Endothelial cell (in vitro differentiated cells): ENCODE measurements around the gene CAPZB. TPM values are rescaled to one million over a fixed set of nuclear protein-coding genes. Genes with fewer than 3 reads are reported as not detected.

ENCODE experiments used
- DNase-seq: peaks from one replicate; pipeline ENCODE4 v3.0.0; 2021; ENCODE audit warnings: low spot score
- H3K27ac Mint-ChIP-seq: one replicate; pipeline ENCODE4 v1.8.0; 2021; ENCODE audit warnings: mixed read lengths, inconsistent platforms; ENCODE audit not compliant: unreplicated experiment
- H3K27me3 Mint-ChIP-seq: one replicate; pipeline ENCODE4 v1.8.0; 2021; ENCODE audit warnings: mild to moderate bottlenecking, moderate library complexity, mixed read lengths, inconsistent platforms; ENCODE audit not compliant: unreplicated experiment
- H3K36me3 Mint-ChIP-seq: one replicate; pipeline ENCODE4 v1.8.0; 2021; ENCODE audit warnings: mild to moderate bottlenecking, low read depth, mixed read lengths, inconsistent platforms; ENCODE audit not compliant: unreplicated experiment
- H3K4me1 Mint-ChIP-seq: one replicate; pipeline ENCODE4 v1.8.0; 2021; ENCODE audit warnings: mild to moderate bottlenecking, mixed read lengths, inconsistent platforms; ENCODE audit not compliant: unreplicated experiment
- H3K4me3 Mint-ChIP-seq: one replicate; pipeline ENCODE4 v1.8.0; 2021; ENCODE audit warnings: mild to moderate bottlenecking, mixed read lengths, inconsistent platforms; ENCODE audit not compliant: unreplicated experiment
- H3K9me3 Mint-ChIP-seq: one replicate; pipeline ENCODE4 v1.8.0; 2021; ENCODE audit warnings: mixed read lengths, inconsistent platforms; ENCODE audit not compliant: unreplicated experiment
- CTCF ChIP-seq: fragments of 200-600 bp; sonication (generic); IDR thresholded peaks from one replicate; pipeline ENCODE4 v1.5.0; 2021; ENCODE audit warnings: antibody characterized with exemption; ENCODE audit not compliant: unreplicated experiment
- total RNA-seq: library from RNA; stranded (reverse); fragmentation: NEBNext Ultra II Directional; extraction: Animal tissue kit (Norgen Biotek cat#: 25700); gene quantifications from one replicate; pipeline ENCODE4 v1.2.1, GENCODE V29; 2021; ENCODE audit not compliant: unreplicated experiment

Gene CAPZB
- total RNA-seq, 1 donor from 2014 or later: 414 TPM

- TF ChIP-seq CTCF: no peak
- H3K4me3 Mint-ChIP-seq: no peak overlapping the region
- no peak for DNase-seq
- no peaks in the 10 kb centered on the region for H3K36me3 Mint-ChIP-seq
- H3K27me3 Mint-ChIP-seq: no peaks in the 10 kb centered on the region
- peaks cover 20% of the 10 kb centered on the region for H3K4me1 Mint-ChIP-seq
- H3K9me3 Mint-ChIP-seq: no peaks in the 10 kb centered on the region
- H3K27ac Mint-ChIP-seq: peak overlapping the region; percentile 8
These were observed 58.1 kb downstream of the CAPZB start for GRCh38 chr1:19427087-19427781.

- no peaks in the 10 kb centered on the region for H3K27me3 Mint-ChIP-seq
- no peak for DNase-seq
- TF ChIP-seq CTCF: no peak
- peak overlapping the region; percentile 36 for H3K27ac Mint-ChIP-seq
- peaks cover 20% of the 10 kb centered on the region for H3K4me1 Mint-ChIP-seq
- no peaks in the 10 kb centered on the region for H3K36me3 Mint-ChIP-seq
- H3K9me3 Mint-ChIP-seq: no peaks in the 10 kb centered on the region
- H3K4me3 Mint-ChIP-seq: no peak overlapping the region
These were observed 58.8 kb downstream of the CAPZB start for GRCh38 chr1:19426294-19427086.

DNA sequence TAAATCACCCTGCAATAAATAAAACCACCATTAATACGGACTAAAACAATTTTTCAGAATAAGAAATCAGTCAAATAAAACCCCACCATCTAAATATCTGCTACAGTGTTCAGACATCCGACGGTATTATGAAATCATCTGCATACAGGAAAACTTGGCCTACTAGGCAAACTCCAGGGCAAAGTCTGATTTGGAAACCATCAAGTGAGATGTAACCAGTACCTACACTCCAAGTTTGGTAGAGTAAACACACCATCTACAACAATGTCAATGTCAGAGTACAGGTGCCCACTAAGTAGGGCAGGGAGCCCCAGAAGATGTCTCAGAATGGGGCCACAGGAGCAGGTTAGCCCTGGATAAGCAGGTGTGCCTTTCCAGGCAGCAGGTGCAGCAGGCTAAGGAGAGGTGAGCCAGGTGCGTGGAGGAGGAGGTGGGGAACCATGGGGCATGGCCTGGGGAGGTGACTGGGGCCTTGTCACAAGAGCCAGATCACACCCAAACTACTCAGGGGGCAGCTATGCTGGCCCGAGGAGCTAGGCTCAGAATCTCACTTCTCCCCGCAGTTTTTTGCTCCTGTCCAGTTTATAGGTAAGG is 59.6 kb downstream of the CAPZB start:
- no peaks in the 10 kb centered on the region for H3K27me3 Mint-ChIP-seq
- H3K36me3 Mint-ChIP-seq: no peaks in the 10 kb centered on the region
- no peak overlapping the region for H3K4me3 Mint-ChIP-seq
- no peak overlapping the region for H3K27ac Mint-ChIP-seq
- no peak for DNase-seq
- no peak for TF ChIP-seq CTCF
- peaks cover 18% of the 10 kb centered on the region for H3K4me1 Mint-ChIP-seq
- H3K9me3 Mint-ChIP-seq: no peaks in the 10 kb centered on the region

- DNase-seq: no peak
- Mint-ChIP-seq H3K9me3 (no peaks in the 10 kb centered on the region), H3K4me1 (peaks cover 10% of the 10 kb centered on the region), H3K27ac (no peak overlapping the region), H3K36me3 (no peaks in the 10 kb centered on the region), H3K4me3 (no peak overlapping the region), H3K27me3 (no peaks in the 10 kb centered on the region)
- no peak for TF ChIP-seq CTCF
These were observed 60.4 kb downstream of the CAPZB start for GRCh38 chr1:19424651-19425570.
